ENCODE results near the gene HOXA1.

The HOXA1 gene

DNA sequence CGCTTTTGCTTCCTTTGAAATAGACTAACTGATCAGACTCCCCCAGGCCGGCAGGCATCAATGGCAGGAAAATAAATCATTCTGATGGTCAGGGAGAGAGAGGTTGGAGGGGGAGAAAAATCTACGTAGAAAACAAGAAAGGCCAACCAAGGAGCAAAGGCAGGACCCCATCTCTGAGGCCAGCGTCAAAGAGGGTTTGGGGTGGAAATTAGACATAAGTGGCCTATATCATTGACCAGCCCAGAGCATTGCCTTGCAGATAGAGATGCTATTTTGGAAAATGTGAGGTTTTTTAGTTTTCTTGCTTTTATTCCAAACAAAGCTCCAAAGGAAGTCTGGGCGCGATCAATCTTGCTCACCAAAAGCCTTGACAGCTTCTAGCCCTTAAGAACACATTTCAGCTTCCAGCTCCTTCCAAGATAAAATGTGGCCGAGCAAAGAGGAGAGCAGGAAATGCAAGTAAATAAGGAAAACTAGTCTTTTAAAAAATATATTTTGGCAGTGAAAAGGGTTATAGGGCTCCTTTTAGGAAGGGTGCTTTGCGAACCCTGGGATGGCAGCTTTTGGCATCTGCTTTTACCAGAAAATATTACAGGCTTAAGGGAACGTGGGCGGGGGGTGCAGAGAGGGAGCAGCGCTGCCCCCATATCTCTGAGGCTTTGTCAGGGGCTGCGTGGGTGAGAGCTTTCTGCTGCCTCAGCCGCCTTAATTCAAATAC is 8.7 kb upstream of the HOXA1 start:
- no peaks in the 10 kb centered on the region for H3K27me3 ChIP-seq (ENCODE audit: control insufficient read depth, insufficient read depth, low read length)
- H3K9ac ChIP-seq (ENCODE audit: low read length) = peak overlapping the region; percentile 86
- H3K36me3 ChIP-seq (ENCODE audit: control insufficient read depth, insufficient read depth, low read length) = no peaks in the 10 kb centered on the region
- peaks cover 52% of the 10 kb centered on the region for H3K4me1 ChIP-seq (ENCODE audit: control insufficient read depth, insufficient read depth, low read length)
- no peak overlapping the region for H3K4me3 ChIP-seq (ENCODE audit: low read length)
- H3K9me3 ChIP-seq (ENCODE audit: control insufficient read depth, low read length) = no peaks in the 10 kb centered on the region

DNA sequence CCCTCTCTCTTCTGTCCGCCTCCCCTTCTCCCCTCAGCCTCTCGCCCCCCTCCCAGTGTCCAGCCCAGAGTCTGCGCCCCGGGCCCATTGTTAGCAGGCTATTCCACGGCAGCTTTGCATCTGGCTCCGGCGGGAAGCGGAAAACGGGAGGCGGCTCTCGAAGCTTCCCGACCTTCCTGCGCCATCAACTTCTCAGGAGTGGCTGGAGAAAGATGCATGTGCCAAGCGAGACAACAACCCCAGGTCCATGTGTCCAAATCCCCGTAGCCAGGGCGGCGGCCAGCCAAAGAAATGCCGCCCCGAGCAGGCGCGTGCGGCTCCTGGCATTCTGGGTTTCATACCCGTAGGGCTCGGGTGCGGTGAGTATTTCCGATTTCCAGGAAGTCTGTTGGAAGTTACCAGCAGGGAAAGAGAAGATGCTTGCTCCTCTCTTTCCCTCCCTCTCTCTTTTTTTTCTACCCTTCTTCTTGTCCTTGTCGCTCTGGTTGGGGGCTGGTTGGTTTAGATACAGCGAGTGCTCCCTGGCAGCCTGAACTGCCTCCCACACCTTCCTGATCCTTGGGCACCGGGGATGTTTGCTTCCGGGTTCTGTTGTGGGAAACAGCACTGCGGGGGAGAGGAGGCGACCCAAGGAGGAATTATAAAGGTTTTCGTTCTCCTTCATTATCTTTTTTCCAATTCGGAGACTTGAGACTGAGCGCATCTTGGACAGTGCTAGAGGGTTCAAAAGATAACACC is 7.9 kb upstream of the HOXA1 start:
- H3K4me3 ChIP-seq (ENCODE audit: low read length) = peak overlapping the region; percentile 61
- no peaks in the 10 kb centered on the region for H3K27me3 ChIP-seq (ENCODE audit: control insufficient read depth, insufficient read depth, low read length)
- H3K4me1 ChIP-seq (ENCODE audit: control insufficient read depth, insufficient read depth, low read length) = peaks cover 47% of the 10 kb centered on the region
- no peaks in the 10 kb centered on the region for H3K36me3 ChIP-seq (ENCODE audit: control insufficient read depth, insufficient read depth, low read length)
- H3K9ac ChIP-seq (ENCODE audit: low read length) = peak overlapping the region; percentile 86
- H3K9me3 ChIP-seq (ENCODE audit: control insufficient read depth, low read length) = no peaks in the 10 kb centered on the region

DNA sequence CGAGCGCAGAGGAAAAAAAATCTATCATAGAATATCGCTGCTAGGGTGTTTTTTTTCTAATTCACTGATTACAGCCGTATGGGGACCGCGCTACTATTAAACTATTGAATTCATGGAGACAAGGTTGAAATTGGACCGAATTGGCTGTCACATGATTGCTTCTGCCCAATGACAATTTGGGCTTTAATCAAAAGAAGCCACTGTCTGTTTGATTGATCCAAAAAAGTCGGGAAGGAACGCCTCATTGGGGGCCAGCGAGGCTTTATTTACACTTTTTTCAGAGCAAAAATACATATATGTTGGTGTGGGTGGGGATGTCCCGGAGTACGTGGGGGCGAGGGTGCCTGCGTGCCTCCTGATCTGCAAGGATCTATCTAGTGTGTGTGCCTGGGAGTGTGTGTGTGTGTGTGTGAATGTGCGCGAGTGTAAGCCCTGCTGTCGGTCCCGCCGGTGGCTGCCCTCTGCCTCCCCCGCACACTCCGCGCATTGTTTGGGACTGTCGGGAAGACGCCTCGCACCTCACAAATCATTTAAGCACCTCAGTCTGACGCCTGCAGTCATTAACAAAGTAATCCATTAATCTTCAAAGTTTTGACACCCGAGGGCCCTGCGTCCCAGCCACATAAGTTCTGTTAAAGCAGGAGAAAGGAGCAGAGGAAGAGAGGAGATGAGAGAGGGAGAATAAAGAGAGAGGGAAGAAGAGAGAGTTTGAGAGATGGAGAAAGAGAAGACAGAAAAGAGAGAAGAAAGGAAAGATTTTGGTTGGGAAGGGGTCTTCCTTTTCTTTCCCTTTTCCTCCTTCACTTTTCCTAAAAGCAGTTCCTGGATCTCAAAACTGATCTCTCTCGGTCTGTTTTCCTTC is 7.0 kb upstream of the HOXA1 start, which contains the start of gene HOXA2:
Gene HOXA2, minus strand, starts transcription at position 103 of the 862 bp plus-strand sequence. CDS start 183 bp downstream, outside the sequence.
- Histone ChIP-seq H3K4me1 (ENCODE audit: control insufficient read depth, insufficient read depth, low read length) (peaks cover 50% of the 10 kb centered on the region), H3K9ac (ENCODE audit: low read length) (peak within 1 kb of the TSS; percentile 86), H3K27me3 (ENCODE audit: control insufficient read depth, insufficient read depth, low read length) (no peaks in the 10 kb centered on the region), H3K4me3 (ENCODE audit: low read length) (peak within 1 kb of the TSS; percentile 61), H3K36me3 (ENCODE audit: control insufficient read depth, insufficient read depth, low read length) (no peaks in the 10 kb centered on the region), H3K9me3 (ENCODE audit: control insufficient read depth, low read length) (no peaks in the 10 kb centered on the region)

- no peaks in the 10 kb centered on the region for H3K36me3 ChIP-seq (ENCODE audit: control insufficient read depth, insufficient read depth, low read length)
- peak overlapping the region; percentile 86 for H3K9ac ChIP-seq (ENCODE audit: low read length)
- peaks cover 51% of the 10 kb centered on the region for H3K4me1 ChIP-seq (ENCODE audit: control insufficient read depth, insufficient read depth, low read length)
- no peaks in the 10 kb centered on the region for H3K9me3 ChIP-seq (ENCODE audit: control insufficient read depth, low read length)
- no peaks in the 10 kb centered on the region for H3K27me3 ChIP-seq (ENCODE audit: control insufficient read depth, insufficient read depth, low read length)
- H3K4me3 ChIP-seq (ENCODE audit: low read length) = peak overlapping the region; percentile 61
Observed at GRCh38 chr7:27101957-27102580, 6.3 kb upstream of the HOXA1 start.

DNA sequence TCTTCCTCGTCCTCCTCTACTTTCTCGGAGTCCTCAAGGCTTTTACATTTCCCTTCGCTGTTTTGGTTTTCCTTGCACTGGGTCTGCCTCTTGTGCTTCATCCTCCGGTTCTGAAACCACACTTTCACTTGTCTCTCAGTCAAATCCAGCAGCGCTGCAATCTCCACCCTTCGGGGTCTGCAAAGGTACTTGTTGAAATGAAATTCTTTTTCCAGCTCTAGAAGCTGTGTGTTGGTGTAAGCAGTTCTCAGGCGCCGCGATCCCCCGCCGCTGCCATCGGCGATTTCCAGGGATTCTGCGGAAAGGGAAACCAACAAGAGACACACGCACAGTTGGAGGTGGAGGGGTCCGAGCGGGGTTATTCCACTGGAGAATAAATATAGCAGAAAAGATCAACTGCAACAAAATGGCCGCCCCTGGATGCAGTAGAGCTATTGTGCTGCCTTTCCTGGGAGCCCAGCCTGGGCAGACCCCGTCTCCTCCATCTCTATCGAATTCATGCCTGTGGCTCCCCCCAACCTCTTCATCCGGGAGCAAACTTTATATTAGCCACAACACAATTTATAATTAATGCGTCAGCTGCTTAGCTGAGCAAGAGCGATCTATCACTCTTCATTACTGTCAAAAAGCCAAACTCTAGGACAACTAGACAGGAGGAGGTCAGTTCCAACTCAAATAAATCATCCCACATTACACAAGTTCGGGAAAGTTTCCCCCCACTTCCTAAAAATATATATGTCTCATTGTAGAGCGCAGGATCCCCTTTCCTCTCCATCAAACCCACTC is 5.6 kb upstream of the HOXA1 start:
- no peaks in the 10 kb centered on the region for H3K9me3 ChIP-seq (ENCODE audit: control insufficient read depth, low read length)
- H3K4me1 ChIP-seq (ENCODE audit: control insufficient read depth, insufficient read depth, low read length) = peaks cover 51% of the 10 kb centered on the region
- H3K4me3 ChIP-seq (ENCODE audit: low read length) = peak overlapping the region; percentile 61
- no peaks in the 10 kb centered on the region for H3K27me3 ChIP-seq (ENCODE audit: control insufficient read depth, insufficient read depth, low read length)
- no peaks in the 10 kb centered on the region for H3K36me3 ChIP-seq (ENCODE audit: control insufficient read depth, insufficient read depth, low read length)
- H3K9ac ChIP-seq (ENCODE audit: low read length) = peak overlapping the region; percentile 86

DNA sequence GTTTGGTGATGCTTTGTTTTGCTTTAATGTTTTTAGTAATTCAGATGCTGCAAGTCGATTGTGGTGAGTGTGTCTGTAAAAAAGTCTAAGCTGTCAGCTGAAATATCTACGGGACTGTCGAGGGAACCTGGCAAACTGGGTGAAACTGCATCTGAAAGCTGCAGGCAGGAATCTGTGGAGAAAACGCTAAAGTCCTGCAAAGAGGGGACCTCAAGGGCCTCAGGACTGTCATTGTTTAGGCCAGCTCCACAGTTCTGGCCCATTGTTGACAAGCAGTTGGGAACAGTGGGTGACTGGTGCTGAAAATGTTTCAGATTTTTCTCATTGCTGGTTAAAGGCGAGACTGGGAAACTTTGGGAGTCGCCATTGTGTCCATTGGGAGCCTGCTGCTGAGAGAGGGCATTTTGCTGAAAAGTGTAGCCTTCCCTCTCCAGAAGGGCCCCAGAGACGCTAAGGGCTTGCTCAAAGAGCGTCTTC is 4.9 kb upstream of the HOXA1 start:
- Histone ChIP-seq H3K36me3 (ENCODE audit: control insufficient read depth, insufficient read depth, low read length) (no peaks in the 10 kb centered on the region), H3K9ac (ENCODE audit: low read length) (peak overlapping the region; percentile 86), H3K27me3 (ENCODE audit: control insufficient read depth, insufficient read depth, low read length) (no peaks in the 10 kb centered on the region), H3K4me3 (ENCODE audit: low read length) (peak overlapping the region; percentile 61), H3K9me3 (ENCODE audit: control insufficient read depth, low read length) (no peaks in the 10 kb centered on the region), H3K4me1 (ENCODE audit: control insufficient read depth, insufficient read depth, low read length) (peaks cover 45% of the 10 kb centered on the region)

DNA sequence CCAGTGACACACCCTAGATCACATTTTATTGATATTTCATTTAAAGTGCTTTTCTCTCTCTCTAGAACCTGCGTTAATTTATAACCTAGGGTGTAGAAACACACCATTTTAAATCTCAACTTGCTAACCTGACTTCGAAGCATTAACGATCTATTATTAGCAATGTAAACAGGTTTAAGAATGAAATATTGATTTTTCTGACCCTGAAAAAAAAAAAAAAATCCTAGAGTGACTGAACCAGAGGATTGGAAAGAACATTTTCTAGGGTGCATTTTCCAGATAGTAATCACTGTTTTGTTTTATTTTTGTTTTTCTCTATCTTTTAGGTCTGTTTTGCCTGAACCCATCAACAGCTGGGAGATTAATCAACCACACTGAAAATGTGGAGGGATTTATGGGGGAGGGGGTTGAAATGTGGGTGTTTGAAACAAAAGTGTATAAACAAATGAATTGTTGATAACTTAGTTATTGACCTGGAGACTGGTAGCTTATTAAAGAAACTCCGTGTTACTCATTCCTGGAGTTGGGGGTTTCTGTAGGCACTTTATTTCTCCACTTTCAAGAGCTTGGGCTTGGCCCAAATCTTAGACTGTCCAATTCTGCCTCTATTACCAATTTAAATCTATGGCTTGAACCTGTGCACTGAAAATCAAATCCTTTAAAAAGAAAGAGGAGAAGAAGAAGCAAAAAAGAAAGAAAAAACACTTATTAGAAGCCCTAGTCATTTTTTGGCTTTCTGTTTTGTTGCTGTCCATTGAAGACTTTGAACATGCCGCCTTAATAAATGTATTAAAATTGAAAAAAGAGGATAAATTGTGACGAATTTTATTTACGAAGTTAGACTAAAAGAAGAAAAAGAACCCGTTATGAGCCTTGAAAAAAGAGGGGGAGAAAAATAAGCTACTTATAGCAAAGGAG is 3.9 kb upstream of the HOXA1 start:
- no peaks in the 10 kb centered on the region for H3K9me3 ChIP-seq (ENCODE audit: control insufficient read depth, low read length)
- peaks cover 35% of the 10 kb centered on the region for H3K4me1 ChIP-seq (ENCODE audit: control insufficient read depth, insufficient read depth, low read length)
- no peaks in the 10 kb centered on the region for H3K27me3 ChIP-seq (ENCODE audit: control insufficient read depth, insufficient read depth, low read length)
- peak overlapping the region; percentile 86 for H3K9ac ChIP-seq (ENCODE audit: low read length)
- H3K4me3 ChIP-seq (ENCODE audit: low read length) = peak overlapping the region; percentile 39
- H3K36me3 ChIP-seq (ENCODE audit: control insufficient read depth, insufficient read depth, low read length) = no peaks in the 10 kb centered on the region

GRCh38 chr7:27098578-27099451 is 3.0 kb upstream of the HOXA1 start:
- H3K9me3 ChIP-seq (ENCODE audit: control insufficient read depth, low read length) = no peaks in the 10 kb centered on the region
- no peaks in the 10 kb centered on the region for H3K36me3 ChIP-seq (ENCODE audit: control insufficient read depth, insufficient read depth, low read length)
- H3K4me1 ChIP-seq (ENCODE audit: control insufficient read depth, insufficient read depth, low read length) = peaks cover 28% of the 10 kb centered on the region
- H3K27me3 ChIP-seq (ENCODE audit: control insufficient read depth, insufficient read depth, low read length) = no peaks in the 10 kb centered on the region
- peak overlapping the region; percentile 86 for H3K9ac ChIP-seq (ENCODE audit: low read length)
- H3K4me3 ChIP-seq (ENCODE audit: low read length) = peak overlapping the region; percentile 39

- Histone ChIP-seq H3K4me1 (ENCODE audit: control insufficient read depth, insufficient read depth, low read length) (peaks cover 28% of the 10 kb centered on the region), H3K9ac (ENCODE audit: low read length) (peak overlapping the region; percentile 86), H3K9me3 (ENCODE audit: control insufficient read depth, low read length) (no peaks in the 10 kb centered on the region), H3K27me3 (ENCODE audit: control insufficient read depth, insufficient read depth, low read length) (no peaks in the 10 kb centered on the region), H3K4me3 (ENCODE audit: low read length) (peak overlapping the region; percentile 39), H3K36me3 (ENCODE audit: control insufficient read depth, insufficient read depth, low read length) (no peaks in the 10 kb centered on the region)
Observed at GRCh38 chr7:27097686-27098577, 2.1 kb upstream of the HOXA1 start.

Measured in mucosa of stomach (tissue), 1 donor.